Endometrial microvascular endothelial cells (primary cell): ENCODE measurements around the gene CFLAR. TPM values are rescaled to one million over a fixed set of nuclear protein-coding genes. Genes with fewer than 3 reads are reported as not detected.

Experiments
- in situ Hi-C: cut with HindIII; loops from 2 replicates; pipeline ENCODE4 v1.10.0; 2017; ENCODE audit warnings: low sequenced_read_pairs, low pct_unique_long_range_greater_than_20kb; ENCODE audit errors: inconsistent ontology term
- total RNA-seq: library from RNA; depleted of rRNA; stranded (reverse); fragments of >200 nt; gene quantifications from one replicate; pipeline ENCODE4 v1.2.3, GENCODE V29; 2015; ENCODE audit errors: inconsistent ontology term

The CFLAR gene
- 130 TPM for total RNA-seq

DNA sequence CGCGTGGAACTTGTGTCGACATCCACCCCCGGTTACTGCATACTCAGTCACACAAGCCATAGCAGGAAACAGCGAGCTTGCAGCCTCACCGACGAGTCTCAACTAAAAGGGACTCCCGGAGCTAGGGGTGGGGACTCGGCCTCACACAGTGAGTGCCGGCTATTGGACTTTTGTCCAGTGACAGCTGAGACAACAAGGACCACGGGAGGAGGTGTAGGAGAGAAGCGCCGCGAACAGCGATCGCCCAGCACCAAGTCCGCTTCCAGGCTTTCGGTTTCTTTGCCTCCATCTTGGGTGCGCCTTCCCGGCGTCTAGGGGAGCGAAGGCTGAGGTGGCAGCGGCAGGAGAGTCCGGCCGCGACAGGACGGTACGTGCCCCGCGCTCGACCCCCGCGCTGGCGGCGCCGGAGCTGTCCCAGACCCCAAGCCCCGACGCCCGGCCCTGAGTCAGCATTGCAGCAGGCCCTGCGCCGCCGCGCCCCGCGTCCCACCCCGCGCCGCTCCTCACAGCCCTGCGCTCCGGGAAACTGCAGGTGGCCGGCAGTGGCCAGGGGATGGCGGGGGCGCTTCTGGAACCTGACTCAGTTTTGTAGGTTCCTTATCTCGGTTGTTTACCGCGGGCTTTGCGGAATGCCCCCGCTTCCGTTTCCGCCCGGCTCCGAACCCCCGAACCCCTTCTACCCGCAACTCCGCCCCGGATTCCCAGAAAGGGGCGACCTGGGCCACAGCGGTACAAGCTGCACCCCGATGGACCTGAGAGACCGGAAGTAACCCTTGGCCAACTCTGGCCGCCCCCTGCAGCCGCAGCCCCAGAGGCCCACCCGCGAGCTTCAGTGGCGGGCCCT is at the start of gene CFLAR:
CFLAR (plus strand) TSS at position 50 of the 844 bp plus-strand sequence. CDS start 13,702 bp downstream, outside the sequence.
- in situ Hi-C loops: loop anchor here (5.0 kb wide), 1 partner anchor 36 kb away; no protein-coding TSS in a partner anchor

DNA sequence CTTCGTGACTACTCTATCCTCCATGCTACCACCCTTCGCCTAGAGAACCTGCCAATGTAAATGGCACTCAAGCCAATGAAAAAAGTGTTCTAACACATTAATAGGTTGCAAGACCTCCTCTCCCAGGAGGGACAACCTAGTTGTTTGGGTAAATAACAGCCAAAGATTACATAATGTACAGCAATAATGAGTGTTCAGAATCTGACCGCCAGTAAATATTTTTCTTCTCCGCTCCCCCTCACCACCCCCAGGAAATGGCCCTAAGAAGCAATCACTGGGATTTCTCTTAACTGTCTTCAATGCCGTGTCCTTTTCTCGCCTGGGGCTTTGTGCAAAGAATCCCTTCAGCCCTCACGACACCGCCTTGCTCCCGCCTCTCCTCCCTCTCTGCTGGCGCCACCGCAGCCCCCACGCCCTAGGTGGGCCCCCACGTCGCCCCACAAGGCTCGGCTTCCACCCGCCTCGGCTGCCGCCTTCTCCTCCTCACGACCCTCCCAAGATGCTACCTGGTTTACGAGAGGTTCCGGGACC is 45.0 kb upstream of the CFLAR start:
- in situ Hi-C loops: no loop called here

DNA sequence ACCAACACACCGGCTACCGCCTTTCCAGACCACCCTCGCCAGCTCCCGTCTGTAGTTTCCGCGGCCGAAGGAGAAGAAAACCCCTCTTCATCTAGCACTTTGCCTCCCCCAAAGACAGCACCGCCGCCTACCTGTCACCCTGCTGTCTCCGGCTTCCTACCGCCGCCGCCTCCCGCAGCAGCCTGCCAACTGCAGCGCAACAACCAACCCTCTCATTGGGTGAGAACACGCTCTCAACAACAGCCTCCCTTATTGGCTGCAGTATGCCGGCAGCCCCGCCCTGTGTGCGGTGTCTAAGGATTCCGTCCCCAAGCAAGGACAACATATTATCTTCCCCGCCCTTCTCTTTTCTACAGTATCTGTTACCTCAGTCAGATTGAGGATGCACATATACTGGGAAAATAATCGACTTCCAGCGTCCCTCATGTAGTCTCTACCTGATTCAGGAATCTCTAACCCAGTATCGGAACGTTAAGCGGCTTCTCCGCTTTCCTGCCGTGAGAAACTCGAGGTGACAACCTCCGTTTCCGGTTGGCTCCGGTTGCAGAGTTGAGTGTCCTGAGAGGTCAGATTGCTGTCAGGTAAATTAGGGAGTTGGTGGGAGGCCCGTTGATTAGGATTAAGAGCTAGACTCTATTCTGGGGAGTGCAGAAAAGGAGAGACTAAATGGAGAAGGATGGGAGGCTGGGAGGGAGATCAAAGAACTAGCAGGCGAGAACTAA is 44.3 kb upstream of the CFLAR start, which contains the start of the genes HYCC2 and NDUFB3:
HYCC2 (minus strand) TSS at position 193 of the 722 bp plus-strand sequence. CDS start 47,662 bp downstream, outside the sequence.
NDUFB3 (plus strand) TSS at position 523 of the 722 bp plus-strand sequence. CDS start 6,882 bp downstream, outside the sequence.
- in situ Hi-C loops: no loop called here

DNA sequence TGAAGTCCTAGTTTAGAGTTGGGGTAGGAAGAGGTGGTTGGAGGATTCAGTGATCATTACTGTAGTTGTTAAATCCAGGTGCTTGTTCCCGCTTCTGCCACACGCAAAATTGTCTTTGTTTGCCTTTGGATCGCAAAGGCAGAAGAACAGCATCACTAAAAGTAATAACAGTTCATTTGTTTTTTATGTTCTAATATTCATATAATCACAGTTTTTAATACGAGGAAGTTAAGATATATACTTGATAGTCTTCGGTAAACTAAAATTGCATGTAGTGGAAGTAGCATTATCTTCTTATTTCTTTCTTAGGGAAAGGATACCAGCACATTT is 43.8 kb upstream of the CFLAR start:
- in situ Hi-C loops: no loop called here

DNA sequence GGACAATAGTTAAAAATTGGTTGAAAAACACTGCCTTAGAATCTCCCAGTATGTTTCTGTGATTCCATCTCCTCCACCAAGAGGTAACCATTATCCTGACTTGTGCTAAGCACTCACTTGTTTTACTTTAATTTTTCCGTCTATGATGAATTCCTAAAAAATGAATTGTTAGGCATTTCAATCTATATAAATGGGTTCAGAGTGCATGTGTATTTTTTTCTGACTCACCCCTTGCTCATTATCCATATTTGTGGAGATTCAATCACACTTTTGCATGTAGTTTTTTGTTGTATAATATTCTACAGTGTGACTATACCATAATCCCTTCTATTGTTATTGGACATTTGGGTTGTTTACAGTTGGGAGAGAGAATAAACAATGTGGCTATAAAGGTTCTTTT is 42.9 kb upstream of the CFLAR start:
- in situ Hi-C loops: no loop called here

DNA sequence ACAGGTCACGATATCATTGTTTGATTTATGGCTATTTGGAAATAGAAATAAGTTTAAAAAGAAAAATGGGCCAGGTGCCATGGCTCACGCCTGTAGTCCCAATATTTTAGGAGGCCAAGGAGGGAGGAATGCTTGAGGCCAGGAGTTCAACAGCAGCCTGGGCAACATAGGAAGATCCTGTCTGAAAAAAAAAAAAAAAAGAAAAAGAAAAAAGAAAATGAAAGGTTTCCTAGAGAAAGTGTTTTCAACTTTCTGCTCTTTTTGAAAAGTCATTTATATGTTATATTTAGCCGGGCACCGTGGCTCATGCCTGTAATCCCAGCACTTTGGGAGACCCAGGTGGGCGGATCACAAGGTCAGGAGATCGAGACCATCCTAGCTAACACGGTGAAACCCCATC is 41.0 kb upstream of the CFLAR start:
- in situ Hi-C loops: no loop called here

DNA sequence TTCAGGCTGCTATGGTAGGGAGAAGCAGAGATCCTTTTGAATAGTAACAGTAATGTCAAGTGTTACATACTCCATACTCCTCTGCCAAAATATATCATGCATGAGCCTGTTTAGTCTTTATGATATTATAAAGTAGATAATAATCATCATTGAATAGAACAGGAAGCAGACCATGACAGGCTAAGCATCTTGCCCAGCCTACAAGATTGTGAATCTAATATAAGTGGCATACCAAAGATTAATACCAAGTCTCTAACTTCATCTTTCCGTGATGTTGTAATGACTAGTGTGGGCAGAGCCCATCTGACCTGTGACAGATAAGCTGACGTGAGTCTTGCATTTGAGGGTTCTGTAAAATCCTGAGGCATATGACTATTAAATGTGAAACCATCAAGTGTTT is 31.1 kb upstream of the CFLAR start:
- in situ Hi-C loops: no loop called here

DNA sequence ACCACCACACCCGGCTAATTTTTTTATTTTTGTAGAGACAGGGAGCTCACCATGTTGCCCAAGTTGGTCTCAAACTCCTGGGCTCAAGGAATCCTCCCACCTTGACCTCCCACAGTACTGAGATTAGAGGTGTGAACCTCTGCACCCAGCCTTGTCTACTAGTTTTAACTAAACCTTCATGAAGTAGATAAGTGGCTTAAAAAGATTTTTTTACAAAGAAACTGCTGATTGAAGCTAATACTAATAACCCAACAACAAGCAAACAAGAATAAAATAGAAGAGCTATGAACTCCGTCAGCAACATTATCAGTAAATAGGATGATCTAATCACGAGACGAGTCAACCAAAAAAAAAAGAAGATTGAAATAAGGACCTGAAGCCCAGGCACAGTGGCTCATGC is 25.4 kb upstream of the CFLAR start:
- in situ Hi-C loops: no loop called here

DNA sequence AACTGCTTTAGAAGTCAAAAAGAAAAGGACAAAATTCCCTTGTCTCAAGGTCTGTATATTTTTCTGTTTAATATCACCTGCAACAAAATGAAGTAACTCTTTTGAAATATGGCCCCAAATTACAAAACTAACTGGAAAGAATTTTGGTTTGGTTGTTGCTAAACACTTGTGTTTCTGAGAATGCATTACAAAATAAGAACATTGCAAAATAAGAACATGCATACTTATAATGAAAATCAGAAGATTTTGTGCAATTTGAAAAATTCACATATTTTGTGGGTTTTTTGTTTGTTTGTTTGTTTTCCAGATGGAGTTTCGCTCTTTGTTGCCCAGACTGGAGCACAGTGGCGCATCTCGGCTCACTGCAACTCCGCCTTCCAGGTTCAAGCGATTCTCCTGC is 22.4 kb upstream of the CFLAR start:
- in situ Hi-C loops: no loop called here

DNA sequence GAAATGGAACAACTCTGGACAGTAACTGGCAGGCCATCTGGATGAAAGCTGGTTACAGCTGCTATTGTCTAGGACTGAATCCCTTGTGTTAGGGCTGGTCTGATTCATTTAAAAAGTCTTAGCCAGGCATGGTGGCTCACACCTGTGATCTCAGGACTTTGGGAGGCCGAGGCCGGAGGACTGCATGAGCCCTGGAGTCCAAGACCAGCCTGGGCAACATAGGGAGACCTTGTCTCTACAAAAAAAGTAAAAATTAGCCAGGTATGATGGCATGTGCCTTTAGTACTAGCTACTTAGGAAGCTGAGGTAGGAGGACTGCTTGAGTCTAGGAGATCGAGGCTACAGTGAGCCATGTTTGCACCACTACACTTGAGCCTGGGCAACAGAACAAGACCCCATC is 15.5 kb upstream of the CFLAR start:
- in situ Hi-C loops: no loop called here

DNA sequence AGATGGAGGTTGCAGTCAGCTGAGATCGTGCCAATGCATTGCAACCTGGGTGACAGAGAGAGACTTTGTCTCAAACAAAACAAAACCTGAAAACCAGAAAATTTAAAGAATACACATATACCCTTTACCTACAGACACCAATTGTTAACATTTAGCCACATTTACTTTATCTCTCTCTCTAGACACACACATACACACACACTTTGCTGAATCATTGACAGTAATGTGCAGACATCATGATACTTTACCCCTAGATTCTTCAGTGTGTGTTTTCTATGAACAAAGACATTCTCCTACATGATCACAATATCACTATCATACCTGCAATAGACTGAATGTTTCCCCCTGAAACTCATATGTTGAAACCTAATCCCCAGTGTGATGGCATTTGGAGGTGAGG is 10.2 kb upstream of the CFLAR start:
- in situ Hi-C loops: no loop called here

DNA sequence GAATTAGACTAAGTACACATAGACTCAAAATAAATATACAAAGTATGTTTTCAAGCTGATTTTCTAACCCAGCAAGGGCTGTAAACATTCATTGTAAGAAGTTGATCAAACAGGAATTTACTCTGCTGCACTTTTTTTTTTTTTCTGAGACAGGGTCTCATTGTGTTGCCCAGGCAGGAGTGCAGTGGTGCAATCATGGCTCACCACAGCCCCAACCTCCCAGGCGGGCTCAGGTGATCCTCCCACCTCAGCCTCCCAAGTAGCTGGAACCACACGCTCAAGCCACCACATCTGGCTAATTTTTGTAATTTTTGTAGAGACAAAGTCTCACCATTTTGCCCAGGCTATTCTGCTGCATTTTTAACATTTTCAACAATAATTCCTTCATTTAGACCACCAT is 8.3 kb upstream of the CFLAR start:
- in situ Hi-C loops: no loop called here

DNA sequence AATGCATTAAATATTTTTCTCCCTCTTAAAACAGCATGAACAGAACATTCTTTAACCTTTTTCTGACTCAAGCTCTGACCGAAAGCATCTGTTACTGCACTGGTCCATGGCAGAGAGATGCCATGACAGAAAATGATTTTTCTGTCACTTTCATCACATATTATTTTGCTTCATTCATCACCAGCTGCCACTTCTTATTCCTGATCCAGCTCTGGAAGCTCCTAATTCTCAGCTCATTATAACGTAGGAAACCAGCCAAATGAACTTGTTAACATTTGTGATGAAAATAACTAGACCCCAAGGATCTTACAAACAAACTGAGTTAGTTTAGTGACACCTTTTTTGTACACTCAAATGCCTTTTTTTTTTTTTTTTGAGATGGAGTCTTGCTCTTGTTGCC is 7.6 kb upstream of the CFLAR start:
- in situ Hi-C loops: no loop called here

DNA sequence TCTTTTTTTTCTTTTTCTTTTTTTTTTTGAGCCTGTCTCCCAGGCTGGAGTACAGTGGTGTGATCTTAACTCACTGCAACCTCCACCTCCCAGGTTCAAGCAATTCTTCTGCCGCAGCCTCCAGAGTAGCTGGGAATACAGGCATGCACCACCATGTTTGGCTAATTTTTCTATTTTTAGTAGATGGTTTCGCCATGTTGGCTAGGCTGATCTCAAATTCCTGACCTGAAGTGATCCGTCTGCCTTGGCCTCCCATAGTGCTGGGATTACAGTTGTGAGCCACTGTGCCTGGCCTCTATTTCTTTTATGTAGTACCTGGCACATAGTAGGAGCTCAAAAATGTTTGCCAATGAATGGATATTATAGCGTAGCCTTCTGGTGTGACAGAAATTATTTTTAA is 6.8 kb upstream of the CFLAR start:
- in situ Hi-C loops: no loop called here

DNA sequence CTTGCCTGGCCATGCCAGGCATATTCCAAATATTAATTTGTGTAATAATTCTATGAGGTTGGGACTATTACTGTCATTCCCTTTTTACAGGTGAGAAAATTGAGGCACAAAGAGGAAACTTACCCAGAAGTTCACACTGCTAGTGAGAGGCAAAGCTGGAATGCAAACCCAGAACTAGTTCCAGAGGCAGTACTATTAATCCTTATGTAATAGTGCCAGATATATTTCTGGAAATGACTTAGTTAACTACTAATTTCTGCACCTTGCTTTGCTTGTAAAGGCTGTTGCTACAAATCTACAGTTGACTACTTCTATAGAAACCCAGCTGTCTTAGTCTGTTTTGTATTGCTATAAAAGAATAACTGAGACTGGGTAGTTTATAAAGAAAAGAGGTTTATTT is 5.3 kb upstream of the CFLAR start:
- in situ Hi-C loops: no loop called here

DNA sequence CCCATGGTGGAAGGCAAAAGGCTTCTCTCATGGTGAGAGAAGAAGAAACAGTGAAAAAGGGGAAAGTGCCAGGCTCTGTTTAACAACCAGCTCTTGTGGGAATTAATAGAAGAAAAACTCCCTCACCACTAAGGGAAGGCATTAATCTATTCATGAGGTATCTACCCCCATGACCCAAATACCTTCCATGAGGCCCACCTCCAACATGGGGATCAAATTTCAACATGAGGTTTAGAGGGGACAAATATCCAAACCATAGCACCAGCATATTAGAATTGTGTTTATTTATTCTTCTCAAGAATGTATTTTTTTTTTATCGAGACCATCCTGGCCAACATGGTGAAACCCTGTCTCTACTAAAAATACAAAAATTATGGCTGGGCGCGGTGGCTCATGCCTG is 4.9 kb upstream of the CFLAR start:
- in situ Hi-C loops: no loop called here

DNA sequence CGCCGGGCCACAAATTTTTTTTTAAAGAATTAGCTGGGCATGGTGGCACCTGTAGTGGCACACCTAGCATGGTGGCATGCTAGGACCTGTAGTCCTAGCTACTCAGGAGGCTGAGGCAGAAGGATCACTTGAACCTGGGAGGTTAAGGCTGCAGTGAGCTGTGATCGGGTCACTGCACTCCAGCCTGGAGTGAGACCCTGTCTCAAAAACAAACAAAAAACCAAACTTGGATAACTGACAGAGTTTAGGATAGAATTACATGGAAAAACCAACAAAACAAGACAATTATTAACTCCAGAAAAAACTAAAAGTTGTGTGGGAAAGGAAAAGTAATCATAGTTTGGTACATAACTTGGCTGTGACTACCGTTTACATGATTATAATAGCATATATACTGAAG is 1.6 kb upstream of the CFLAR start:
- in situ Hi-C loops: no loop called here

DNA sequence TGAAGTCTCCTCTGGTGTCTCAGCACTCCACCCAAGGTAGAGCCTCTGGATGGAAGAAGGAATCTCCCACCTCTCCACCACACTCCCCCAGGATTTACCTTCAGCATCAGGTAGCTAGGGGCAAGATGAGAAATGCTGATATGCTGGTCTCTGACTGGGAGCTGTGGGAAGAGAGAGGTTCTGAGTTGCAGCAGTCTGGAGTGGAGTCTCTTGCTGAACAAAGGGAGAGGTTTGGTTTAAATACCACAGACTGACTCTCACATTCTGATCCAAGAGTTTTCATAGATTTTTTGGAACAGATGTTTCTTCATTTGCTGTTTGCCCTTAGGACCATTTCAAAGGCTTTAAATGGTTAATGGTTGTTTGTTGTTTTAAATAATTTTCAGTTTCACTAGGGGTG is 1.1 kb upstream of the CFLAR start:
- in situ Hi-C loops: loop anchor here (5.0 kb wide), 1 partner anchor 37 kb away; no protein-coding TSS in a partner anchor

DNA sequence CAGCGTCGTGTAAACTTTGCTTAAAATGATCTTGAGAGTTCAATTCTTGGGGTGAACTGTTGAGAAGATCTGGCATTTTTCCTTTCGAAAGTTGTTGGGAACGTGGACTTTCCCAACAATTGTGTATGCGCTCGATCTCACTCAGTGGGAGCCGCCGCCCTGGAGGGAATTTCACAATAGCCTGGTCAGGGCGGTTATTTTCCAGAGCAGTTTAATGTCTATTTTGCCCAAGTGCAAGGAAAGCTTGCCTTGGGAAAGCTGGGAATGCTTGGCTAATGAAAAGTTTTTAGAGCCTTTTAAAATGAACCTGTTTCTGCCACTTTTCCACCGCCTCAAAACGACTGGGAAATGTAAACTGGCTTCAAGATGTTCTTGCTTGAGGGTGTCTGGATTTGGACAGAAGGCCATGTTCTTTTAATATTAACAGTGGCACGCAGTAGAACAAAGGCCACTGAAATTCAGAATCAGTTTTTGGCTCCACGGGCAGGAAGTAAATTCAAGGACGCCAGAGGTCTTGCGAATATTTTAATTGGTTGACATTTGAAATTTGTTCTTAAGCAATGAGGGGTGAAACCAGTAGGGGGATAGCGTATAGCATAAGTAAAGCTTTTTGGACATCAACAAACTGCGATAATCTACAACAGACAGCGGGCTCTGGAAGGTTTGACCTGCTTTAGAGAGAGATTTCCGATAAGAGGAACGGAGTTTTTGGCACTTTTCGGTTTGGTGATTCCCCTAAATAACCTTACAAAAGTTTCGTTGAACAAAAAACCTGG is 1.2 kb downstream of the CFLAR start:
- in situ Hi-C loops: loop anchor here (5.0 kb wide), 1 partner anchor 35 kb away; no protein-coding TSS in a partner anchor
